Testis (tissue), 5 donors: ENCODE results near the gene XRN2. TPM values are rescaled to one million over a fixed set of nuclear protein-coding genes. Genes with fewer than 3 reads are reported as not detected.
A peak's percentile ranks its signal among the peaks of the same experiment; 100 is the strongest.

ENCODE experiments used
- DNase-seq: peaks from one replicate; pipeline ENCODE4 v3.0.0-alpha.2; 2019
- H3K27ac ChIP-seq, 2 donors: fragments of 200-600 bp; sonication (generic); one replicate each; pipeline ENCODE4 v1.5.1; 2019
- H3K27me3 ChIP-seq: fragments of 200-600 bp; sonication (generic); one replicate; pipeline ENCODE4 v1.5.1; 2019
- H3K36me3 ChIP-seq: fragments of 200-600 bp; sonication (generic); one replicate; pipeline ENCODE4 v1.5.1; 2017; ENCODE audit warnings: low read depth; ENCODE audit errors: missing control alignments
- H3K4me1 ChIP-seq: fragments of 200-600 bp; sonication (generic); one replicate; pipeline ENCODE4 v1.5.1; 2019
- H3K4me3 ChIP-seq, 2 donors: fragments of 200-600 bp; sonication (generic); one replicate each; pipeline ENCODE4 v1.5.1; 2017 to 2019
- H3K9me3 ChIP-seq: fragments of 200-600 bp; sonication (generic); one replicate; pipeline ENCODE4 v1.5.1; 2017
- CTCF ChIP-seq, 3 experiments: fragments of 450-650 bp in 2 of 3; fragments of 200-600 bp in 1 of 3; sonication (generic) in 1 of 3; IDR thresholded peaks; one replicate each; pipeline ENCODE4 v1.5.1; 2016 to 2019; ENCODE audit warnings: antibody characterized with exemption in 3 of 3, mild to moderate bottlenecking in 2 of 3, moderate library complexity in 1 of 3
- POLR2A ChIP-seq: fragments of 450-650 bp; IDR thresholded peaks from one replicate; pipeline ENCODE4 v1.6.1; 2017; ENCODE audit warnings: antibody characterized with exemption, mild to moderate bottlenecking, moderate library complexity
- WGBS, 2 donors: methylation state at CpG; one replicate each; pipeline ENCODE4 v1.1.5; 2018; 5-methylcytosine and 5-hydroxymethylcytosine counted together
- intact Hi-C: fragments of 100-400 bp; cut with DNase I; formaldehyde crosslinking; loops from one replicate; pipeline ENCODE4 v1.15.1; 2023; ENCODE audit warnings: low total_unique reads
- long read RNA-seq, 2 donors: transcript quantifications; one replicate each; lab custom pipeline, GENCODE V29; 2026
- polyA plus RNA-seq: library from polyadenylated mRNA; stranded (reverse); fragments of 350-450 nt; fragmentation: Illumina TruSeq; extraction: RNeasy Lipid Tissue Mini Kit (QIAGEN cat#74804); gene quantifications from one replicate; pipeline ENCODE4 v1.2.3, GENCODE V29; 2014; ENCODE audit warnings: low read depth, low replicate concordance; ENCODE audit not compliant: insufficient read depth
- total RNA-seq, 2 donors: library from RNA; depleted of rRNA; stranded (reverse); fragments of >200 nt; gene quantifications; one replicate each; pipeline ENCODE4 v1.2.3, GENCODE V29; 2016

The XRN2 gene
- total RNA-seq (10 to 100 TPM; 55.4 to 59.7 TPM), polyA plus RNA-seq (64.5 TPM)
- long read RNA-seq, donor 1, partial matches to known transcripts = 86 of 89 reads
- long read RNA-seq, donor 1, other reads (novel, unspliced or antisense) = 0 of 89 reads
- long read RNA-seq, donor 2, partial matches to known transcripts = 59 of 60 reads
- long read RNA-seq, donor 2, other reads (novel, unspliced or antisense) = 0 of 60 reads

GRCh38 chr20:21303061-21303871, at the start of gene XRN2:
TSS of gene XRN2 (plus strand) at chr20:21303331. CDS start at chr20:21303399, 68 bp downstream.
- Histone ChIP-seq H3K4me3 (peak within 1 kb of the TSS; percentile 98 to 100), H3K27me3 (no peaks in the 10 kb centered on the region), H3K4me1 (peaks cover 6% of the 10 kb centered on the region), H3K27ac (peak within 1 kb of the TSS; percentile 94 to 96), H3K9me3 (no peaks in the 10 kb centered on the region), H3K36me3 (no peaks in the 10 kb centered on the region)
- 0% methylated on average over 2 to 83 of the region's 87 CpGs for WGBS, 2 donors
- DNase-seq = peak; percentile 96
- intact Hi-C loops = no loop called here
- no peak for TF ChIP-seq CTCF (IDR thresholded peaks at IDR 0.05)
- peak; percentile 60 for TF ChIP-seq POLR2A

- no peaks in the 10 kb centered on the region for H3K4me1 ChIP-seq
- TF ChIP-seq POLR2A (no peak), CTCF (IDR thresholded peaks at IDR 0.05) (no peak)
- no peaks in the 10 kb centered on the region for H3K27me3 ChIP-seq
- H3K4me3 ChIP-seq = no peak overlapping the region
- WGBS, 2 donors = 88 to 90% methylated on average over 3 of the region's 3 CpGs
- no peaks in the 10 kb centered on the region for H3K9me3 ChIP-seq
- DNase-seq = no peak
- no peak overlapping the region for H3K27ac ChIP-seq
- intact Hi-C loops = no loop called here
- no peaks in the 10 kb centered on the region for H3K36me3 ChIP-seq
These were observed 45.9 kb upstream of the XRN2 start for GRCh38 chr20:21257192-21257591.

GRCh38 chr20:21258411-21258810, 44.7 kb upstream of the XRN2 start:
- no peak for TF ChIP-seq CTCF (IDR thresholded peaks at IDR 0.05)
- WGBS, 2 donors = 89 to 91% methylated on average over 6 of the region's 6 CpGs

GRCh38 chr20:21259346-21259745, 43.8 kb upstream of the XRN2 start:
- H3K4me3 ChIP-seq = no peak overlapping the region
- DNase-seq = peak; percentile 61
- intact Hi-C loops = no loop called here
- WGBS, 2 donors = 71 to 81% methylated on average over 8 of the region's 8 CpGs
- H3K4me1 ChIP-seq = no peaks in the 10 kb centered on the region
- TF ChIP-seq POLR2A = no peak
- TF ChIP-seq CTCF (IDR thresholded peaks at IDR 0.05) = no peak
- no peaks in the 10 kb centered on the region for H3K9me3 ChIP-seq
- no peaks in the 10 kb centered on the region for H3K27me3 ChIP-seq
- no peak overlapping the region for H3K27ac ChIP-seq
- no peaks in the 10 kb centered on the region for H3K36me3 ChIP-seq

More at GRCh38 chr20:21258411-21258810, 44.7 kb upstream of the XRN2 start:
- Histone ChIP-seq H3K36me3 (no peaks in the 10 kb centered on the region), H3K27me3 (no peaks in the 10 kb centered on the region), H3K27ac (no peak overlapping the region), H3K4me1 (no peaks in the 10 kb centered on the region), H3K4me3 (no peak overlapping the region), H3K9me3 (no peaks in the 10 kb centered on the region)
- intact Hi-C loops = no loop called here
- no peak for DNase-seq
